WTC11 (cell line): ENCODE results near the gene URAD. TPM values are rescaled to one million over a fixed set of nuclear protein-coding genes. Genes with fewer than 3 reads are reported as not detected.

Source experiments
- ATAC-seq: fragments of 200-7000 bp; cut with Tn5 transposase; 2 replicates; pipeline ENCODE4 v1.10.0; 2021; ENCODE audit warnings: mild to moderate bottlenecking, moderate library complexity
- CTCF ChIA-PET: fragments of 300-600 bp; sonication (Branson Sonifier 250); formaldehyde crosslinking; loops from one replicate; lab custom pipeline; 2021; ENCODE audit warnings: antibody characterized with exemption; lab: Charles Lee
- POLR2A ChIA-PET: fragments of 350-600 bp; sonication (Branson Sonifier 250); formaldehyde crosslinking; loops from one replicate; lab custom pipeline; 2021; ENCODE audit warnings: antibody characterized with exemption; lab: Charles Lee
- DNase-seq: peaks from one replicate; pipeline ENCODE4 v3.0.0; 2021; ENCODE audit warnings: low spot score
- H3K27ac Mint-ChIP-seq: 2 replicates; pipeline ENCODE4 v1.8.0; 2021; ENCODE audit warnings: mixed read lengths
- H3K27me3 Mint-ChIP-seq: 2 replicates; pipeline ENCODE4 v1.8.0; 2021; ENCODE audit warnings: low read depth, mild to moderate bottlenecking, moderate library complexity, mixed read lengths
- H3K36me3 Mint-ChIP-seq: 2 replicates; pipeline ENCODE4 v1.8.0; 2021; ENCODE audit warnings: mixed read lengths
- H3K4me1 Mint-ChIP-seq: 2 replicates; pipeline ENCODE4 v1.8.0; 2022; ENCODE audit warnings: mixed read lengths
- H3K4me3 Mint-ChIP-seq: 2 replicates; pipeline ENCODE4 v1.8.0; 2021; ENCODE audit warnings: mild to moderate bottlenecking, moderate library complexity, mixed read lengths
- H3K9me3 Mint-ChIP-seq: 2 replicates; pipeline ENCODE4 v1.8.0; 2021; ENCODE audit warnings: mixed read lengths
- AR ChIP-seq: fragments of 250-450 bp; sonication (Bioruptor Pico); IDR thresholded peaks from 2 replicates; pipeline ENCODE4 v1.9.0; 2021; ENCODE audit warnings: mild to moderate bottlenecking
- ATF1 ChIP-seq: sonication (generic); formaldehyde crosslinking; IDR thresholded peaks from 2 replicates; pipeline ENCODE4 v1.8.1; 2023; ENCODE audit warnings: mild to moderate bottlenecking, moderate library complexity, missing genetic modification reagents
- CBFB ChIP-seq: sonication (generic); formaldehyde crosslinking; IDR thresholded peaks from 2 replicates; pipeline ENCODE4 v1.8.1; 2022; ENCODE audit warnings: mild to moderate bottlenecking, low read depth, missing genetic modification reagents
- CREM ChIP-seq: sonication (generic); formaldehyde crosslinking; IDR thresholded peaks from 2 replicates; pipeline ENCODE4 v1.8.1; 2022; ENCODE audit warnings: mild to moderate bottlenecking, missing genetic modification reagents, moderate library complexity
- E2F4 ChIP-seq: sonication (generic); formaldehyde crosslinking; IDR thresholded peaks from 2 replicates; pipeline ENCODE4 v1.8.1; 2022; ENCODE audit warnings: low read depth, mild to moderate bottlenecking, moderate library complexity, missing genetic modification reagents, borderline replicate concordance
- EMX1 ChIP-seq: fragments of 250-450 bp; sonication (Bioruptor Pico); IDR thresholded peaks from 2 replicates; pipeline ENCODE4 v1.8.0; 2021; ENCODE audit warnings: mild to moderate bottlenecking
- FOXJ3 ChIP-seq: sonication (generic); formaldehyde crosslinking; IDR thresholded peaks from 2 replicates; pipeline ENCODE4 v1.9.0; 2021; ENCODE audit warnings: missing genetic modification reagents, mild to moderate bottlenecking, borderline replicate concordance
- IRF1 ChIP-seq: sonication (generic); formaldehyde crosslinking; IDR thresholded peaks from 2 replicates; pipeline ENCODE4 v1.8.0; 2023; ENCODE audit warnings: missing genetic modification reagents
- MAX ChIP-seq: sonication (generic); formaldehyde crosslinking; IDR thresholded peaks from 2 replicates; pipeline ENCODE4 v1.8.0; 2022; ENCODE audit warnings: mild to moderate bottlenecking, missing genetic modification reagents
- MLX ChIP-seq: sonication (generic); formaldehyde crosslinking; IDR thresholded peaks from 2 replicates; pipeline ENCODE4 v1.8.1; 2023; ENCODE audit warnings: mild to moderate bottlenecking, missing genetic modification reagents, moderate library complexity
- MYBL2 ChIP-seq: sonication (generic); formaldehyde crosslinking; IDR thresholded peaks from 2 replicates; pipeline ENCODE4 v1.8.1; 2023; ENCODE audit warnings: mild to moderate bottlenecking, moderate library complexity, missing genetic modification reagents
- NFYB ChIP-seq: sonication (generic); formaldehyde crosslinking; conservative IDR thresholded peaks from 2 replicates; pipeline ENCODE4 v1.8.0; 2022; ENCODE audit warnings: low read depth, missing genetic modification reagents
- NR1H2 ChIP-seq: sonication (generic); formaldehyde crosslinking; IDR thresholded peaks from 2 replicates; pipeline ENCODE4 v1.9.0; 2021; ENCODE audit warnings: mild to moderate bottlenecking, moderate library complexity, missing genetic modification reagents
- SMAD3 ChIP-seq: sonication (generic); formaldehyde crosslinking; IDR thresholded peaks from 2 replicates; pipeline ENCODE4 v1.8.0; 2022; ENCODE audit warnings: missing genetic modification reagents, mild to moderate bottlenecking, borderline replicate concordance
- ZNF219 ChIP-seq: sonication (generic); formaldehyde crosslinking; IDR thresholded peaks from 2 replicates; pipeline ENCODE4 v1.8.0; 2023; ENCODE audit warnings: missing genetic modification reagents, mild to moderate bottlenecking, borderline replicate concordance
- ZNF232 ChIP-seq: sonication (generic); formaldehyde crosslinking; IDR thresholded peaks from 2 replicates; pipeline ENCODE4 v1.8.0; 2022; ENCODE audit warnings: mild to moderate bottlenecking, missing genetic modification reagents
- ZNF263 ChIP-seq: sonication (generic); formaldehyde crosslinking; IDR thresholded peaks from 2 replicates; pipeline ENCODE4 v1.8.1; 2022; ENCODE audit warnings: low read depth, mild to moderate bottlenecking, moderate library complexity, missing genetic modification reagents
- ZNF416 ChIP-seq: fragments of 250-450 bp; sonication (Bioruptor Pico); IDR thresholded peaks from 2 replicates; pipeline ENCODE4 v1.9.0; 2021; ENCODE audit warnings: mild to moderate bottlenecking, inconsistent platforms
- ZNF671 ChIP-seq: fragments of 250-450 bp; sonication (Bioruptor Pico); IDR thresholded peaks from 2 replicates; pipeline ENCODE4 v1.8.0; 2021; ENCODE audit warnings: mild to moderate bottlenecking
- total RNA-seq: library from RNA; stranded (reverse); gene quantifications from 3 replicates; pipeline ENCODE4 v1.2.3, GENCODE V29; 2021
- TF ChIP-seq, protein P1 (sequence below): sonication (generic); formaldehyde crosslinking; IDR thresholded peaks from 2 replicates; pipeline ENCODE4 v1.8.0; 2022; ENCODE audit warnings: mild to moderate bottlenecking, missing genetic modification reagents
- TF ChIP-seq, protein P2 (sequence below): sonication (generic); formaldehyde crosslinking; IDR thresholded peaks from 2 replicates; pipeline ENCODE4 v1.8.1; 2023; ENCODE audit warnings: mild to moderate bottlenecking, missing genetic modification reagents, borderline replicate concordance
- TF ChIP-seq, protein P3 (sequence below): sonication (generic); formaldehyde crosslinking; IDR thresholded peaks from 2 replicates; pipeline ENCODE4 v1.8.0; 2022; ENCODE audit warnings: mild to moderate bottlenecking, missing genetic modification reagents
- TF ChIP-seq, protein P4 (sequence below): sonication (generic); formaldehyde crosslinking; IDR thresholded peaks from 2 replicates; pipeline ENCODE4 v1.8.0; 2022; ENCODE audit warnings: mild to moderate bottlenecking, missing genetic modification reagents

The URAD gene
- total RNA-seq, 1 experiment from 2014 or later = not detected

DNA sequence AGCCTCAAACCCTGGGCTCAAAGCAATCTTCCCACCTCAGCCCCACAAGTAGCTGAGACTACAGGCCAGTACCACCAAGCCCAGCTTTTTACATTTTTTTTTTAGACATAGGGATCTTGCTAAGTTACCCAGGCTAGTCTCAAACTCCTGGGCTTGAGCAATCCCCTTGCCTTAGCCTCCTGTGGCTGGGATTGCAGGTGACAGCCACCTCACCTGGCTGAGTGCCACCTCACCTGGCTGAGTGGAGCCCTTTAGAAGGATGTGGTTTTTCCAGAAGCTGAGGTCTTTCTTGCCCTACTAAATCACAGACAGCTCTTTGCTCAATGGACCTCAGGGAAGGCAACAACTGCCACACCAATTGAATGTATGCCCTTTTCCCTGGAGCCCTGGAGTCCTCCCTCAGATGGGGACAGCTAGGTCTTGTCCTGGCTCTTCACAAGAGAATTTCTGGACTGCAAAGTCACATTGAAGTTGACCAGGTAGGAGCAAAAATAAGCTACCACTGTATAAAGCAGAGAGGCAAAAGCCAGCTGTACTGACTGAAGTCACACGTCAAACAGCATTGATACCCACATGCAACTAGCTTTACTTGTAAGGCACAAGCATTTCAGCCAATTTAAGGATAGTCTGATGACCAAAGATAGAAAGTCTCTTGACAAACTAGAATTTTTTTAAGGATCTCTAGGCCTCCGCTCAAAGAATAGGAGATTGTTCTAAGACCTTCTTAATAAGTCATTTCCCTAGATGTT is 54.7 kb downstream of the URAD start (continued):
- TF ChIP-seq FOXJ3 (CRISPR knock-in tag) = no peak
- no peak for TF ChIP-seq CBFB
- no peak for TF ChIP-seq E2F4 (CRISPR knock-in tag)
- TF ChIP-seq, protein P1, sequence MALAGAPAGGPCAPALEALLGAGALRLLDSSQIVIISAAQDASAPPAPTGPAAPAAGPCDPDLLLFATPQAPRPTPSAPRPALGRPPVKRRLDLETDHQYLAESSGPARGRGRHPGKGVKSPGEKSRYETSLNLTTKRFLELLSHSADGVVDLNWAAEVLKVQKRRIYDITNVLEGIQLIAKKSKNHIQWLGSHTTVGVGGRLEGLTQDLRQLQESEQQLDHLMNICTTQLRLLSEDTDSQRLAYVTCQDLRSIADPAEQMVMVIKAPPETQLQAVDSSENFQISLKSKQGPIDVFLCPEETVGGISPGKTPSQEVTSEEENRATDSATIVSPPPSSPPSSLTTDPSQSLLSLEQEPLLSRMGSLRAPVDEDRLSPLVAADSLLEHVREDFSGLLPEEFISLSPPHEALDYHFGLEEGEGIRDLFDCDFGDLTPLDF = no peak
- no peak for TF ChIP-seq CREM (CRISPR knock-in tag)
- TF ChIP-seq SMAD3 = no peak
- TF ChIP-seq MYBL2 (CRISPR knock-in tag) = no peak
- no peak for TF ChIP-seq ZNF416 (CRISPR knock-in tag)
- TF ChIP-seq EMX1 (CRISPR knock-in tag) = no peak
- TF ChIP-seq MAX = no peak
- TF ChIP-seq ZNF671 (CRISPR knock-in tag) = no peak

- H3K36me3 Mint-ChIP-seq = no peaks in the 10 kb centered on the region
- POLR2A ChIA-PET = interaction anchor here (0.6 kb wide), 1 partner anchor 19 kb away, joined by 5 read pairs; no protein-coding TSS in a partner anchor
- no peak overlapping the region for H3K4me3 Mint-ChIP-seq
- CTCF ChIA-PET = interaction anchor here (0.8 to 1.5 kb wide), 5 partner anchors 20 to 107 kb away, joined by 3 to 22 read pairs (median 3); no protein-coding TSS in a partner anchor
- DNase-seq = no peak
- peaks cover 17% of the 10 kb centered on the region for H3K4me1 Mint-ChIP-seq
- TF ChIP-seq NFYB (no peak), ZNF416 (CRISPR knock-in tag) (no peak), MLX (CRISPR knock-in tag) (no peak), NR1H2 (no peak), IRF1 (no peak), ZNF232 (CRISPR knock-in tag) (no peak), ZNF263 (CRISPR knock-in tag) (no peak), ATF1 (CRISPR knock-in tag) (no peak), AR (no peak), MYBL2 (CRISPR knock-in tag) (no peak), ZNF219 (CRISPR knock-in tag) (no peak)
- TF ChIP-seq, protein P2, sequence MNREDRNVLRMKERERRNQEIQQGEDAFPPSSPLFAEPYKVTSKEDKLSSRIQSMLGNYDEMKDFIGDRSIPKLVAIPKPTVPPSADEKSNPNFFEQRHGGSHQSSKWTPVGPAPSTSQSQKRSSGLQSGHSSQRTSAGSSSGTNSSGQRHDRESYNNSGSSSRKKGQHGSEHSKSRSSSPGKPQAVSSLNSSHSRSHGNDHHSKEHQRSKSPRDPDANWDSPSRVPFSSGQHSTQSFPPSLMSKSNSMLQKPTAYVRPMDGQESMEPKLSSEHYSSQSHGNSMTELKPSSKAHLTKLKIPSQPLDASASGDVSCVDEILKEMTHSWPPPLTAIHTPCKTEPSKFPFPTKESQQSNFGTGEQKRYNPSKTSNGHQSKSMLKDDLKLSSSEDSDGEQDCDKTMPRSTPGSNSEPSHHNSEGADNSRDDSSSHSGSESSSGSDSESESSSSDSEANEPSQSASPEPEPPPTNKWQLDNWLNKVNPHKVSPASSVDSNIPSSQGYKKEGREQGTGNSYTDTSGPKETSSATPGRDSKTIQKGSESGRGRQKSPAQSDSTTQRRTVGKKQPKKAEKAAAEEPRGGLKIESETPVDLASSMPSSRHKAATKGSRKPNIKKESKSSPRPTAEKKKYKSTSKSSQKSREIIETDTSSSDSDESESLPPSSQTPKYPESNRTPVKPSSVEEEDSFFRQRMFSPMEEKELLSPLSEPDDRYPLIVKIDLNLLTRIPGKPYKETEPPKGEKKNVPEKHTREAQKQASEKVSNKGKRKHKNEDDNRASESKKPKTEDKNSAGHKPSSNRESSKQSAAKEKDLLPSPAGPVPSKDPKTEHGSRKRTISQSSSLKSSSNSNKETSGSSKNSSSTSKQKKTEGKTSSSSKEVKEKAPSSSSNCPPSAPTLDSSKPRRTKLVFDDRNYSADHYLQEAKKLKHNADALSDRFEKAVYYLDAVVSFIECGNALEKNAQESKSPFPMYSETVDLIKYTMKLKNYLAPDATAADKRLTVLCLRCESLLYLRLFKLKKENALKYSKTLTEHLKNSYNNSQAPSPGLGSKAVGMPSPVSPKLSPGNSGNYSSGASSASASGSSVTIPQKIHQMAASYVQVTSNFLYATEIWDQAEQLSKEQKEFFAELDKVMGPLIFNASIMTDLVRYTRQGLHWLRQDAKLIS (CRISPR knock-in tag) = no peak
- TF ChIP-seq, protein P3, sequence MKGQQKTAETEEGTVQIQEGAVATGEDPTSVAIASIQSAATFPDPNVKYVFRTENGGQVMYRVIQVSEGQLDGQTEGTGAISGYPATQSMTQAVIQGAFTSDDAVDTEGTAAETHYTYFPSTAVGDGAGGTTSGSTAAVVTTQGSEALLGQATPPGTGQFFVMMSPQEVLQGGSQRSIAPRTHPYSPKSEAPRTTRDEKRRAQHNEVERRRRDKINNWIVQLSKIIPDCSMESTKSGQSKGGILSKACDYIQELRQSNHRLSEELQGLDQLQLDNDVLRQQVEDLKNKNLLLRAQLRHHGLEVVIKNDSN (CRISPR knock-in tag) = no peak
- TF ChIP-seq, protein P4, sequence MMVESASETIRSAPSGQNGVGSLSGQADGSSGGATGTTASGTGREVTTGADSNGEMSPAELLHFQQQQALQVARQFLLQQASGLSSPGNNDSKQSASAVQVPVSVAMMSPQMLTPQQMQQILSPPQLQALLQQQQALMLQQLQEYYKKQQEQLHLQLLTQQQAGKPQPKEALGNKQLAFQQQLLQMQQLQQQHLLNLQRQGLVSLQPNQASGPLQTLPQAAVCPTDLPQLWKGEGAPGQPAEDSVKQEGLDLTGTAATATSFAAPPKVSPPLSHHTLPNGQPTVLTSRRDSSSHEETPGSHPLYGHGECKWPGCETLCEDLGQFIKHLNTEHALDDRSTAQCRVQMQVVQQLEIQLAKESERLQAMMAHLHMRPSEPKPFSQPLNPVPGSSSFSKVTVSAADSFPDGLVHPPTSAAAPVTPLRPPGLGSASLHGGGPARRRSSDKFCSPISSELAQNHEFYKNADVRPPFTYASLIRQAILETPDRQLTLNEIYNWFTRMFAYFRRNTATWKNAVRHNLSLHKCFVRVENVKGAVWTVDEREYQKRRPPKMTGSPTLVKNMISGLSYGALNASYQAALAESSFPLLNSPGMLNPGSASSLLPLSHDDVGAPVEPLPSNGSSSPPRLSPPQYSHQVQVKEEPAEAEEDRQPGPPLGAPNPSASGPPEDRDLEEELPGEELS (CRISPR knock-in tag) = no peak
- H3K27ac Mint-ChIP-seq = no peak overlapping the region
- peaks cover 72% of the 10 kb centered on the region for H3K27me3 Mint-ChIP-seq
- no peak for ATAC-seq
- peaks cover 5% of the 10 kb centered on the region; the same call in 1 of the 2 replicates for H3K9me3 Mint-ChIP-seq
These were observed 55.4 kb downstream of the URAD start for GRCh38 chr13:27933118-27933517.
